GM19438 (cell line): ENCODE data around the gene BACE1-AS.
"Not testable (repeated sequence)": the region's sequence is repeated elsewhere in the genome, so short reads cannot be mapped to it uniquely, and the experiment has no call there.

Source experiments
- ATAC-seq: cut with Tn5 transposase; IDR thresholded peaks from one replicate; pipeline ENCODE4 v1.9.1; 2021; ENCODE audit warnings: low read depth; ENCODE audit not compliant: unreplicated experiment

Gene BACE1-AS

DNA sequence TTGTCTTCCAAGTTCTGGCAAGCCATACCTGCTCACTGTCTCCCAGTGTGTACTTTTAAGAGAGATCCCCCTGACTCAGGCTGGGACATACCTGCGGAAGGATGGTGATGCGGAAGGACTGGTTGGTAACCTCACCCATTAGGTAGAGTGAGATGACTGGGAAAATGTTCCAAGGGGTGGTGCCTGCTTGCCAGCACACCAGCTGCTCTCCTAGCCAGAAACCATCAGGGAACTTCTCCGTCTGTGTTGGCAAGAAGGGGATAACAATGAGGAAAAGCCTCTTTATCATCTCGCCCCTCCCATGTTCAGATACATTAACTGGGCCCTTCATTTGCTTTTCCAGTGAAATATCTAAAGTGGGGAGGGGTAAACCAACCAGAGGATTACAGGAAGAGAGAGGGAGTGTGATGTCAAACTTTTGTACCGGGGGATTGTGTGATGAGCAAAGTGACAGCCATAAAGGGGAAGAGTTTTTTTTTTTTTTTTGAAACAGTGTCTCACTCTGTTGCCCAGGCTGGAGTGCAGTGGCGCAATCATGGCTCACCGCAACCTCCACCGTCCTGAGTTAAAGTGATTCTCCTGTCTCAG lies at the start of gene BACE1-AS:
Gene BACE1-AS (plus strand): TSS at position 538 of the 588 bp plus-strand sequence.
- no peak for ATAC-seq

GRCh38 chr11:117248341-117248740 lies 42.8 kb upstream of the BACE1-AS start:
- no peak for ATAC-seq

GRCh38 chr11:117249571-117249970 lies 41.6 kb upstream of the BACE1-AS start:
- no peak for ATAC-seq

GRCh38 chr11:117251506-117251905 lies 39.6 kb upstream of the BACE1-AS start:
- no peak for ATAC-seq

DNA sequence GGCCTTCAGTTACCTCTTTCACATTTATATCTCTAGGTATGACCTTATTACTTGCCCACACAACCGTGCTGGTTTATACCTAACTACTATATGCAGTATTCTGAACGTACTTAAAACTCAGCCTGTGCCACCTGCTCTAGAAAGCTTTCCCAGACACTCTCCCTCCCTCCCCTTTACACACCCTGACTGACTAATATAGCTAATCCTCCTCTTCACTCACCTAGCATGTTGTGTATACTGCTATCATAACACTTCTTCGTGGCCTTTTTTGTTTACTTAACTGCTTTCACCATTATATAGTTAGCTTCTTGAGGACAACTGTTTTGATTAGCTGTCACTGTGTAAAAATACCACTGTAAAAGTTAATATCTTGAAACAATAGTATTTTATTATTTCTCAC lies 35.2 kb upstream of the BACE1-AS start:
- ATAC-seq = no peak

DNA sequence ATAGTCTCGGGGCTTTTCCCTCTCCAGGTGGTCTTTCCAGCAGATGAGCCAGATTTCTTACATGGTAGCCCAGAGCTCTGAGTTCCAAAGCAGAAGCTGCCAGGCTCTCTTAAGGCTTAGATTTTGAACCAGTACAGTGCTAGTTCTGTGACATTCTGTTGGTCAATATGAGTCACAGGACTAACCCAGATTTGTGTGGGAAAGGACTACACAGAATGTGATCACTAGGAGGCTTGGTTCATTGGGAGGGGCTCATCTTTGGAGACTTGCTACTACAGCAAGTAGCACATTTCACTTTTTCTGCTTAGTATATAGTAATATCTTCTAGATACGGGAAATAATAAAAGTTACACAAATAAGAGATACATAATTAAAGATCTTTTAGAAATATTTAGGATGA lies 34.6 kb upstream of the BACE1-AS start:
- ATAC-seq = no peak

GRCh38 chr11:117258576-117258975 lies 32.6 kb upstream of the BACE1-AS start:
- no peak for ATAC-seq

DNA sequence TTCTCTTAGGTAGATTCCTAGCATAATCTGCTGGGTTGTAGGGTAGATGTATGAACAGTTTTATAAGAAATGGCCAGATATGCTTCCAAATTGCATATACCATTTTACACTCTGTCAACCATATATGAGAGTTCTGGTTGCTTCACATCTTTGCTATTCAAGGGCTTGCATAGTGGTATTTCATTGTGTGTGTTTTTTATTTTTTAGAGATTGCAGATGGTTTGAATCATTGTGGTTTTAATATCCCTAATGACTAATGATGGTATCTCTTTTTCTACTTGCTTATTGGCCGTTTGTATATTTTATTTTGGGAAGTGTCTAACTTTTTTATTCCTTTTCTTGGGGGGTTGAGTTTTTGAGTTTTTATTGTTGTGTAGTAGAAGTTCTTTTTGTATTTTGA lies 31.7 kb upstream of the BACE1-AS start:
- ATAC-seq = no peak

- not testable (repeated sequence) for ATAC-seq
These were observed 26.4 kb upstream of the BACE1-AS start for GRCh38 chr11:117264624-117265323.

- ATAC-seq = no peak
These were observed 25.4 kb upstream of the BACE1-AS start for GRCh38 chr11:117265745-117266144.

DNA sequence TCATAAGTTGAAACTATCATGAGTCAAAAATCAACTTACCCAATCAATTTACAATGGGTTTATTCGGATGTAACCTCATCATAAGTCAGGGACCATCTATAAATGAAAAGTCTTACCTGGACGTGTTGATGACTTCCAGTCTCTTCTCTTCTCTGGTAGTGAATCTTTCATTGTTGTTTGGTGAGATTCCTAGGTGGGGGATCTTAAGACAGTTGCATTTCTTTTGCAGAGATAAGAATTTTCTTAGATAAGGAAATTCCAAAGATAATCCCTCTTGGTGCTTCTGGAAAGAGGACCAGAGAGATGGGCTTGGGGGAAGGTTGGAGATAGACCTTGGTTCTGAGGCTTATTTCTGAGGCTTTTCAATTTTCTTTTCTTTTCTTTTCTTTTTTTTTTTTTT lies 21.3 kb upstream of the BACE1-AS start:
- ATAC-seq = no peak

DNA sequence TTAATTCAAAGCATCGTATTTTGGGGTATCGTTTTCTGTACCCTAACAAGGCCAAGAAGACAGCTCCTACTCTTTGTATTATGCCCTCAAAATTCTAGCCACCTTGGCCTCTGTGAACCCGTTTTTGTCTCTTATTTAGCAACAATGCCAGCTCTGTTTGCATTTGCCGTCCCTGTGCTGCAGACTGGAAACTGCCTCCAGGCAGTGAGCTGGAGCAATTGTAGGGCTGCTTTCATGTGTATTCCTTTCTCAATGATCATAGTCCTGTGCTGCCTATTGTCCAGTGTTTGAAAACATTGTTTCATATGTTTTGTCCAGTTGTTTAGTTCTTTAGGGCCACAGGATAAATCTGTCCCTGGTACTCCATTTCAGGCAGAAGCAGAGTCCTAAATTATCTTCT lies 19.9 kb upstream of the BACE1-AS start:
- no peak for ATAC-seq

DNA sequence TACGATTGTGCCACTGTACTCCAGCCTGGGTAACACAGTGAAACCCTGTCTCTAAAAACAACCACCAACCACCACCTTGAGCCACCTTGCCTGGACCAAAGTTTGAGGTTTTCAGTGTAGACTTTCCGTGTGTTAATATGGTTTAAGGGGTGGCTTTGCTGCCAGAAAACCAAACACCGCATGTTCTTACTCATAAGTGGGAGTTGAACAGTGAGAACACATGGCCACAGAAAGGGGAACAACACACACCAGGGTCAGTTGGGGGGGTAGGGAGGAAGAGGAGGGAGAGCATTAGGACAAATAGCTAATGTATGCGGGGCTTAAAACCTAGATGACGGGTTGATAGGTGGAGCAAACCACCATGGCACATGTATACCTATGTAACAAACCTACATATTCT lies 19.0 kb upstream of the BACE1-AS start:
- ATAC-seq = not testable (repeated sequence)

DNA sequence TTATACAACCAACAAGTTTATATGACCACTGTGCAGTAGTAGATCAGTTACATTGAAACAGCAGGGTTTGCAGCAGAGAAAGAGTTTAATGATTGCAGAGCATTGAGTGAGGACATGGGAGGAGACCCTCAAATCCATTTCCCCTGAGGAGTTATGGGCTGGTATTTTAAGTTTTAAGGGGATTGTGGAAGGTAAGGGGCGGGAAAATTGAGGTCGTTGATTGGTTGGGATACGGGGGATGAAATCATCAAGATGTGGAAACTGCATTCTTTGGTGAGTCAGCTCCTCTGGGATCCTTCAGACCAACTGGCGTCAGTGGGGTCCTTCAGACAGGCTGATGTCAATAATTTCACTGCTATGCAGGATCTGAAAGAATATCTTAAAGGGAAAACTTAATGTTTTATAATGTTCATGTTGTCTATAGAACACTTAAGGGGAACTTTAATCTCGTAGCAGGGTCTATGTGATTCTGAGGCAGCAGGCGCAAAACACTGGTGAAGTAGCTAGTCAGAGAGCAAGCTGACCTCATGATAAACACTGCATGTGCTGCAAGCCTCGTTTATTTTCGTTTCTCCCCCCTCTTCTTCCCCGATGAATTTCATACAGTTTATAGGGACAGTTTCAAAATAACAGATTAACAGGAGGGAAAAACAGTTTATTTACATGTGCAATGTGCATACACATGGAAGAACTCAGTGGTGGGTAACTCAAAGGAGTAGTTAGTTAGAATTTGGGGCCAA lies 17.4 kb upstream of the BACE1-AS start:
- no peak for ATAC-seq

- no peak for ATAC-seq
These were observed 12.8 kb upstream of the BACE1-AS start for GRCh38 chr11:117278347-117278746.

DNA sequence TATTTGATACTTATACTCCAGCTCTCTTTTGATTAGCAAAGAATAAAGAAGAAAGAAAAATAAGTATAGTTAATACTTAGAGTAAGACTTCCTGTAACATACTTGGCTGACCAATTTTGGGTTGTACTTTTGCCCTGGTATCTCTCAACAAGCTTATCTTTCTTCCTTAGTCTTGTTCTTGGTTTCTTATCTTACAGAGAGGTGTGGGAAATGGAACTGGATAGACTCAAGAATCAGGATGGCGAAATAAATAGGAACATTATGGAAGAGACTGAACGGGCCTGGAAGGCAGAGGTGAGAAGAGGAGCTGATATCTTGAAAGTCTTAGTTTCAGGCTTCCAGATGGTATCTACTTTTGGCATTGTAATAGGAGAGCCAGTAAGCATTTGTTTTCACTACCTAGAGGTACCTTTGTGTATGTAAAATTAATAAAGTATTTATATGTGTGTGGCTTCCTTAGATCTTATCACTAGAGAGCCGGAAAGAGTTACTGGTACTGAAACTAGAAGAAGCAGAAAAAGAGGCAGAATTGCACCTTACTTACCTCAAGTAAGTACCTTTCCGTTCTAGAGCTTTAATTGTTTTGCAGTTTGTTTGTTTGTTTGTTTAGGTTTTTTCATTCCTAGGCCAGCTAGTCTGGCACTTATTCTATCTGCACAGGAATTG lies 11.3 kb upstream of the BACE1-AS start:
- ATAC-seq = no peak

DNA sequence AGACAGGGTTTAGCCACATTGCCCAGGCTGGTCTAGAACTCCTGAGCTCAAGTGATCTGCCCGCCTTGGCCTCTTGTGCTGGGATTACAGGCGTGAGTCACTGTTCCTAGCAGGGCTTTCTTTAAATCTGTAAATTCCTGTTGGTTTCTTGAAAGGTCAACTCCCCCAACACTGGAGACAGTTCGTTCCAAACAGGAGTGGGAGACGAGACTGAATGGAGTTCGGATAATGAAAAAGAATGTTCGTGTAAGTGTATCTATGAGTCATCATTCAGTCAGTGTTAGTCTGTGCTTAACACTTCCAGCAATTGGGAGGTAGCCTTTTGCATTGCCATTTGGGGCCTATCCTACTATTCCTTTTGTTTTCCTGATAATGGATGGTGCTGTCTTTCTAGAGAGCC lies 10.0 kb upstream of the BACE1-AS start:
- no peak for ATAC-seq

GRCh38 chr11:117281869-117282268 lies 9.3 kb upstream of the BACE1-AS start:
- no peak for ATAC-seq

GRCh38 chr11:117282956-117283355 lies 8.2 kb upstream of the BACE1-AS start:
- ATAC-seq = no peak

GRCh38 chr11:117284053-117284452 lies 7.1 kb upstream of the BACE1-AS start:
- no peak for ATAC-seq

- no peak for ATAC-seq
These were observed 4.6 kb upstream of the BACE1-AS start for GRCh38 chr11:117286588-117286987.
